HG02623 (cell line): ENCODE data around the gene FKBP7.
"Not testable (repeated sequence)": the region's sequence is repeated elsewhere in the genome, so short reads cannot be mapped to it uniquely, and the experiment has no call there.

ENCODE experiments used
- ATAC-seq: cut with Tn5 transposase; IDR thresholded peaks from one replicate; pipeline ENCODE4 v1.9.1; 2021; ENCODE audit warnings: moderate library complexity; ENCODE audit not compliant: unreplicated experiment

Gene FKBP7

GRCh38 chr2:178491612-178492011 lies 13.2 kb upstream of the FKBP7 start:
- no peak for ATAC-seq

GRCh38 chr2:178485356-178485755 lies 7.0 kb upstream of the FKBP7 start:
- no peak for ATAC-seq

- ATAC-seq = no peak
These were observed 6.0 kb upstream of the FKBP7 start for GRCh38 chr2:178484245-178485041.

GRCh38 chr2:178482437-178482836 lies 4.0 kb upstream of the FKBP7 start:
- no peak for ATAC-seq

GRCh38 chr2:178480227-178481181 lies 2.1 kb upstream of the FKBP7 start, which contains the start of gene PLEKHA3:
Gene PLEKHA3, plus strand, starts transcription at chr2:178480457. Its CDS starts 413 bp downstream, at chr2:178480870.
- ATAC-seq = peak; percentile 61

GRCh38 chr2:178479758-178480226 lies 1.4 kb upstream of the FKBP7 start:
- ATAC-seq = no peak

- no peak for ATAC-seq
These were observed 846 bp upstream of the FKBP7 start for GRCh38 chr2:178479275-178479616.

GRCh38 chr2:178478130-178478438 lies 316 bp downstream of the FKBP7 start:
- ATAC-seq = peak; percentile 1

- no peak for ATAC-seq
These were observed 814 bp downstream of the FKBP7 start for GRCh38 chr2:178477443-178478129.

GRCh38 chr2:178476477-178476876 lies 1.9 kb downstream of the FKBP7 start:
- no peak for ATAC-seq

GRCh38 chr2:178474560-178474959 lies 3.8 kb downstream of the FKBP7 start:
- no peak for ATAC-seq

- ATAC-seq = no peak
These were observed 4.5 kb downstream of the FKBP7 start for GRCh38 chr2:178473931-178474330.

GRCh38 chr2:178473373-178473772 lies 5.0 kb downstream of the FKBP7 start:
- ATAC-seq = no peak

- not testable (repeated sequence) for ATAC-seq
These were observed 7.1 kb downstream of the FKBP7 start for GRCh38 chr2:178471313-178471712.

GRCh38 chr2:178469219-178469849 lies 9.1 kb downstream of the FKBP7 start:
- no peak for ATAC-seq

GRCh38 chr2:178457390-178457886 lies 21.0 kb downstream of the FKBP7 start:
- no peak for ATAC-seq

GRCh38 chr2:178455947-178456346 lies 22.5 kb downstream of the FKBP7 start:
- ATAC-seq = no peak

GRCh38 chr2:178452870-178453269 lies 25.5 kb downstream of the FKBP7 start:
- ATAC-seq = no peak

- no peak for ATAC-seq
These were observed 26.1 kb downstream of the FKBP7 start for GRCh38 chr2:178452334-178452733.

GRCh38 chr2:178450774-178451525 lies 27.4 kb downstream of the FKBP7 start, which contains the start of the genes PJVK and PRKRA:
Gene PJVK, plus strand, starts transcription at chr2:178451378. Its CDS starts 2,032 bp downstream, at chr2:178453410.
Gene PRKRA, minus strand, starts transcription at chr2:178451175. Its CDS starts 145 bp downstream, at chr2:178451030.
- peak; percentile 76 for ATAC-seq
